Activated CD4-positive, alpha-beta T cell treated with anti-CD3 and anti-CD28 coated beads, Interleukin-2, amount 50 U/mL, for 48 hours (primary cell): ENCODE results near the gene PCDHB5.
A peak's percentile ranks its signal among the peaks of the same experiment; 100 is the strongest.
"Not testable (repeated sequence)": the region's sequence is repeated elsewhere in the genome, so short reads cannot be mapped to it uniquely, and the experiment has no call there.

Experiments used
- DNase-seq, 2 experiments: peaks; one replicate each; pipeline ENCODE4 v3.0.0-alpha.2; 2020

PCDHB5 gene

DNA sequence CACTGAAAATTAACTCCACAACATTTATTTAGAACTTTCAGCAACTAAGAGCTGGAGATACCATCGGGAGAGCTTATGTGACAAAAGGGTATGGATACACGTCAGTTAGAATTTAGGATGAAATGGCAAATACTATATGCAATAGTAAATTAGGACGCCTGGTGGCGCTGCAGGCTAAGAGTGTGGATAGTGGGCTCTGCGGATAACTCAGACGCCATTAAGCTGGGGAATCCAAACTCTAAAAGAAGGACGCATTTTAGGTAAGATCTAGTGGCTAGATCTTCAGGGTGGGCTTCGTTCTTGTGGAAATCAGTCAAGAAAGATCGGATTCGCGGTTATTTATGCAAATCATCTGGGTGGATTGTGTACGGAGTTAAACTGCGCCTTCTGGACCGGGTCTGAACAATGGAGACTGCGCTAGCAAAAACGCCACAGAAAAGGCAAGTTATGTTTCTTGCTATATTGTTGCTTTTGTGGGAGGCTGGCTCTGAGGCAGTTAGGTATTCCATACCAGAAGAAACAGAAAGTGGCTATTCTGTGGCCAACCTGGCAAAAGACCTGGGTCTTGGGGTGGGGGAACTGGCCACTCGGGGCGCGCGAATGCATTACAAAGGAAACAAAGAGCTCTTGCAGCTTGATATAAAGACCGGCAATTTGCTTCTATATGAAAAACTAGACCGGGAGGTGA lies at the start of gene PCDHB5:
TSS of gene PCDHB5 (plus strand) at position 177 of the 688 bp plus-strand sequence. CDS start at position 406, 229 bp downstream.
- no peak for DNase-seq

DNA sequence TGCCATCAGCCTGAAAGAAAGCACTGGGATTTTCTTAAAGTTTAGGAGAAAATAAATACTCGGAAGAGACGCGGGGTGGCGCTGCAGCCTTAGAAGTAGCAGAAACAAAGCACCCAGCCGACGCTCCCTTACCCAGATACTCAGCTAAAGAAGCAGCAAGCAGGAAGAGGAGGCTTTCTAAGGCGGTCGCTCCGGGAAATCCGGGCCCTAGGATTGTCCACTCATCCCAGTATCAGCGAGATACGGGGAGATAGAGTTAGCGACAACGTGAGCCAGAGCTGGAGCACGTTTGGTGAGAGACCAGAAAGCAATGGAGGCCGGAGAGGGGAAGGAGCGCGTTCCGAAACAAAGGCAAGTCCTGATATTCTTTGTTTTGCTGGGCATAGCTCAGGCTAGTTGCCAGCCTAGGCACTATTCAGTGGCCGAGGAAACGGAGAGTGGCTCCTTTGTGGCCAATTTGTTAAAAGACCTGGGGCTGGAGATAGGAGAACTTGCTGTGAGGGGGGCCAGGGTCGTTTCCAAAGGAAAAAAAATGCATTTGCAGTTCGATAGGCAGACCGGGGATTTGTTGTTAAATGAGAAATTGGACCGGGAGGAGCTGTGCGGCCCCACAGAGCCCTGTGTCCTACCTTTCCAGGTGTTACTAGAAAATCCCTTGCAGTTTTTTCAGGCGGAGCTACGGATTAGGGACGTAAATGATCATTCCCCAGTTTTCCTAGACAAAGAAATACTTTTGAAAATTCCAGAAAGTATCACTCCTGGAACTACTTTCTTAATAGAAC lies 40.3 kb upstream of the PCDHB5 start, which contains the start of gene PCDHB2:
TSS of gene PCDHB2 (plus strand) at position 135 of the 782 bp plus-strand sequence. CDS start at position 311, 176 bp downstream.
- no peak for DNase-seq

DNA sequence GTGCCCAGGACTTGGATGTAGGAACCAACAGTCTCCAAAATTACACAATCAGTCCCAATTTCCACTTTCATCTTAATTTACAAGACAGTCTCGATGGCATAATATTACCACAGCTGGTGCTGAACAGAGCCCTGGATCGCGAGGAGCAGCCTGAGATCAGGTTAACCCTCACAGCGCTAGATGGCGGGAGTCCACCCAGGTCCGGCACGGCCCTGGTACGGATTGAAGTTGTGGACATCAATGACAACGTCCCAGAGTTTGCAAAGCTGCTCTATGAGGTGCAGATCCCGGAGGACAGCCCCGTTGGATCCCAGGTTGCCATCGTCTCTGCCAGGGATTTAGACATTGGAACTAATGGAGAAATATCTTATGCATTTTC lies 39.8 kb upstream of the PCDHB5 start:
- no peak for DNase-seq

DNA sequence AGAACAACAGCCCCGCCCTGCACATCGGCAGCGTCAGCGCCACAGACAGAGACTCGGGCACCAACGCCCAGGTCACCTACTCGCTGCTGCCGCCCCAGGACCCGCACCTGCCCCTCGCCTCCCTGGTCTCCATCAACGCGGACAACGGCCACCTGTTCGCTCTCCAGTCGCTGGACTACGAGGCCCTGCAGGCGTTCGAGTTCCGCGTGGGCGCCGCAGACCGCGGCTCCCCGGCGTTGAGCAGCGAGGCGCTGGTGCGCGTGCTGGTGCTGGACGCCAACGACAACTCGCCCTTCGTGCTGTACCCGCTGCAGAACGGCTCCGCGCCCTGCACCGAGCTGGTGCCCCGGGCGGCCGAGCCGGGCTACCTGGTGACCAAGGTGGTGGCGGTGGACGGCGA lies 38.8 kb upstream of the PCDHB5 start:
- not testable (repeated sequence) for DNase-seq

DNA sequence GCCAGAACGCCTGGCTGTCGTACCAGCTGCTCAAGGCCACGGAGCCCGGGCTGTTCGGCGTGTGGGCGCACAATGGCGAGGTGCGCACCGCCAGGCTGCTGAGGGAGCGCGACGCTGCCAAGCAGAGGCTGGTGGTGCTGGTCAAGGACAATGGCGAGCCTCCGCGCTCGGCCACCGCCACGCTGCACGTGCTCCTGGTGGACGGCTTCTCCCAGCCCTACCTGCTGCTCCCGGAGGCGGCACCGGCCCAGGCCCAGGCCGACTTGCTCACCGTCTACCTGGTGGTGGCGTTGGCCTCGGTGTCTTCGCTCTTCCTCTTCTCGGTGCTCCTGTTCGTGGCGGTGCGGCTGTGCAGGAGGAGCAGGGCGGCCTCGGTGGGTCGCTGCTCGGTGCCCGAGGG lies 38.4 kb upstream of the PCDHB5 start:
- not testable (repeated sequence) for DNase-seq

DNA sequence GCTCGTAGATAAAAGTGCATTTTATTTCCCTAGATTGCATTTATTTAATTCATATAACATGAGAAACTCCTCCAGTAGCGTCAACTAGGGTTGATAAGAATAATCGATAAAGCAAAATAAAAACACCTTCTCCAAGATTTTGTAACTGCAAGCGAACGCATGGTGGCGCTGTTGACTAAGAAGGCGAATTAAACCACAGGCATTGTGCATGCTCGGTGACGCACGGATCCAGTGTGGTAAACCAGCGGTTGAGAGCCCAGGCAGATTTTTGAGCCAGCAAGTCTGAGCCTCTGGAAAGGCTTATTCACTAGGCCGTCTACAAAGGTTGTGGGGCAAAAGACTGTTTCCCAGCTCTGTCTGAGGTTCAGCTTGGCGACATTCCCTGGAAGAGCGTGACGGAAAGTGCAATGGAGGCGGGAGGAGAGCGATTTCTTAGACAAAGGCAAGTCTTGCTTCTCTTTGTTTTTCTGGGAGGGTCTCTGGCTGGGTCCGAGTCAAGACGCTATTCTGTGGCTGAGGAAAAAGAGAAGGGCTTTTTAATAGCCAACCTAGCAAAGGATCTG lies 34.7 kb upstream of the PCDHB5 start, which contains the start of gene PCDHB3:
TSS of gene PCDHB3 (plus strand) at position 231 of the 563 bp plus-strand sequence. CDS start at position 408, 177 bp downstream.
- DNase-seq, result peak; percentile 37 to 55

DNA sequence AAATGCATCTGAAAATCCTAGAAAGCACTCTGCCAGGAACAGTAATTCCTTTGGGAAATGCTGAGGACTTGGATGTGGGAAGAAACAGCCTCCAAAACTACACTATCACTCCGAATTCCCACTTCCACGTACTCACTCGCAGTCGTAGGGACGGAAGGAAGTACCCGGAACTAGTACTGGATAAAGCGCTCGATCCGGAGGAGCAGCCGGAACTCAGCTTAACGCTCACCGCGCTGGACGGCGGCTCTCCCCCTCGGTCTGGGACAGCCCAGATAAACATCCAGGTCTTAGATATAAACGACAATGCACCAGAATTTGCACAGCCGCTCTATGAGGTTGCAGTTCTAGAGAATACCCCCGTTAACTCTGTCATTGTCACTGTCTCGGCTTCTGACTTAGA lies 33.9 kb upstream of the PCDHB5 start:
- DNase-seq, result no peak

DNA sequence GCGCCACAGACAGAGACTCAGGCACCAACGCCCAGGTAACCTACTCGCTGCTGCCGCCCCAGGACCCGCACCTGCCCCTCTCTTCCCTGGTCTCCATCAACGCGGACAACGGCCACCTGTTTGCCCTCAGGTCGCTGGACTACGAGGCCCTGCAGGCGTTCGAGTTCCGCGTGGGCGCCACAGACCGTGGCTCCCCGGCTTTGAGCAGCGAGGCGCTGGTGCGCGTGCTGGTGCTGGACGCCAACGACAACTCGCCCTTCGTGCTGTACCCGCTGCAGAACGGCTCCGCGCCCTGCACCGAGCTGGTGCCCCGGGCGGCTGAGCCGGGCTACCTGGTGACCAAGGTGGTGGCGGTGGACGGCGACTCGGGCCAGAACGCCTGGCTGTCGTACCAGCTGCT lies 32.9 kb upstream of the PCDHB5 start:
- not testable (repeated sequence) for DNase-seq

DNA sequence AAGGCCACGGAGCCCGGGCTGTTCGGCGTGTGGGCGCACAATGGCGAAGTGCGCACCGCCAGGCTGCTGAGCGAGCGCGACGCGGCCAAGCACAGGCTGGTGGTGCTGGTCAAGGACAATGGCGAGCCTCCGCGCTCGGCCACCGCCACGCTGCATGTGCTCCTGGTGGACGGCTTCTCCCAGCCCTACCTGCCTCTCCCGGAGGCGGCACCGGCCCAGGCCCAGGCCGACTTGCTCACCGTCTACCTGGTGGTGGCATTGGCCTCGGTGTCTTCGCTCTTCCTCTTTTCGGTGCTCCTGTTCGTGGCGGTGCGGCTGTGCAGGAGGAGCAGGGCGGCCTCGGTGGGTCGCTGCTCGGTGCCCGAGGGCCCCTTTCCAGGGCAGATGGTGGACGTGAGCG lies 32.5 kb upstream of the PCDHB5 start:
- DNase-seq, result not testable (repeated sequence)

DNA sequence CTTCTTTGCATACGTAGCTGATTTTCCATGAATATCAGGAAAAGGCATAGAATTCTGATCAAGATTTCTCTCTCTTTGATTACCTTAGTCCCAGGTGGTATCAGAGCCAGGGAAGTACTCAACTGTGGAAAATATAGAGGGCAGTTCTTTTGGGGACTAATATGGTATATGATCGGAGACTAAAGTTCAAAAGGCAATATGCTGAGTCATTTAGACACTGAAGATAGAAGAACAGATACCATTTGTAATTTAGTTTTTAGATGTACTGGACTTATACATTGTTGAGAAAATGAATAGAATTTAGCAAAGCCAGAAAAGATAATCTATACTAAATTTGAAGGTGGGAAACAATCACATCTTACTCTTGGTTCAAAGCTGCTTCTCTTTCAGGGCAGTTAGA lies 29.7 kb upstream of the PCDHB5 start:
- DNase-seq, result no peak

DNA sequence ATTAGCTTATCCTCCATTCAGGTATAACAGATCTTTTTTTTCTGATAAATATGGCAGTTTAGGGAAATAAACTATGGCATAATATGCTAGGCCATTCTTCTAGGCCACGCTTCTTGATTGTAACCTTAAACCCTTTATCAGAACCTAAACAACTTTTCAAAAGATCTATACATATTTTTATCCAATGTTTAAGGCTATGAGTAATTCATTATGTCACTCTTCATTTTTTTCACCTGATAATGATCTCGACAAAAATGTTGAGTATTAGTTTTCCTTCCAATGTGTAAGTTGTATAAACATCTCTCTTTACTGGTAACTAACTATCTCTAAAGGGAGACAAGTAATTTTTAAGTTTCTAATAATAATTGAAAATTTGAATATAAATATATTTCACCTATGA lies 15.8 kb upstream of the PCDHB5 start:
- no peak for DNase-seq

DNA sequence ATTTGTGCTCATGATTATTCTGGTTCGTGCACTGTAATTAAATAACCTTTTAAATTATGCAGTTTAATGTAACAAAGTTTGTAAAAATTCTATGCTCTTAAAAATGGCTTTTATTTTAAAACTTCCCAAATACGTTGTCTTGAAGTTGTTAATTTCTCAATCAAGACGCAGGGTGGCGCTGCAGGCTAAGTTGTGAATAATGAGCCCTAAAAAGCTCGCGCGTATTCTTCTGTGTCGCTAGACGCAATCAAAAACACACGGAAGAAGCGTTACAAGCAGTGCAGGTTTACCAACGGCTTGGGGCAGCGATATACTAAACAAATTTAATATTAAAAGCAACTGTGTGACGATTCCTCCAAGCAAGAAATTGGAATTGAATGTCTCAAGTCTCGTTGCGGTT lies 13.4 kb upstream of the PCDHB5 start, which contains the start of gene PCDHB4:
TSS of gene PCDHB4 (plus strand) at position 256 of the 400 bp plus-strand sequence. CDS start 181 bp downstream, outside the sequence.
- peak in 1 of 2 experiments; percentile 5 for DNase-seq

DNA sequence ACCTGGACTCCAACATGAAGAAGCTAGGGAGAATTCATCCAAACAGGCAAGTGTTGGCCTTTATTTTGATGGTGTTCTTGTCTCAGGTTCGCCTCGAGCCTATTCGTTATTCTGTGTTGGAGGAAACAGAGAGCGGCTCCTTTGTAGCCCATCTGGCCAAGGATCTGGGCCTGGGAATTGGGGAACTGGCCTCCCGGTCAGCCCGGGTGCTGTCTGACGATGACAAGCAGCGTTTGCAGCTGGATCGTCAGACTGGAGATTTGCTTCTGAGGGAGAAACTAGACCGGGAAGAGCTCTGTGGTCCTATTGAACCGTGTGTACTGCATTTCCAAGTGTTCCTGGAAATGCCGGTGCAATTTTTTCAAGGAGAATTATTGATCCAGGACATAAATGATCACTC lies 13.0 kb upstream of the PCDHB5 start:
- no peak for DNase-seq

DNA sequence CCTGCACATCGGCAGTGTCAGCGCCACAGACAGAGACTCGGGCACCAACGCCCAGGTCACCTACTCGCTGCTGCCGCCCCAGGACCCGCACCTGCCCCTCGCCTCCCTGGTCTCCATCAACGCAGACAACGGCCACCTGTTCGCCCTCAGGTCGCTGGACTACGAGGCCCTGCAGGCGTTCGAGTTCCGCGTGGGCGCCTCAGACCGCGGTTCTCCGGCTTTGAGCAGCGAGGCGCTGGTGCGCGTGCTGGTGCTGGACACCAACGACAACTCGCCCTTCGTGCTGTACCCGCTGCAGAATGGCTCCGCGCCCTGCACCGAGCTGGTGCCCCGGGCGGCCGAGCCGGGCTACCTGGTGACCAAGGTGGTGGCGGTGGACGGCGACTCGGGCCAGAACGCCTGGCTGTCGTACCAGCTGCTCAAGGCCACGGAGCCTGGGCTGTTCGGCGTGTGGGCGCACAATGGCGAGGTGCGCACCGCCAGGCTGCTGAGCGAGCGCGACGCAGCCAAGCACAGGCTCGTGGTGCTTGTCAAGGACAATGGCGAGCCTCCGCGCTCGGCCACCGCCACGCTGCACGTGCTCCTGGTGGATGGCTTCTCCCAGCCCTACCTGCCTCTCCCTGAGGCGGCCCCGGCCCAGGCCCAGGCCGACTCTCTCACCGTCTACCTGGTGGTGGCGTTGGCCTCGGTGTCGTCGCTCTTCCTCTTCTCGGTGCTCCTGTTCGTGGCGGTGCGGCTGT lies 11.4 kb upstream of the PCDHB5 start:
- not testable (repeated sequence) for DNase-seq

DNA sequence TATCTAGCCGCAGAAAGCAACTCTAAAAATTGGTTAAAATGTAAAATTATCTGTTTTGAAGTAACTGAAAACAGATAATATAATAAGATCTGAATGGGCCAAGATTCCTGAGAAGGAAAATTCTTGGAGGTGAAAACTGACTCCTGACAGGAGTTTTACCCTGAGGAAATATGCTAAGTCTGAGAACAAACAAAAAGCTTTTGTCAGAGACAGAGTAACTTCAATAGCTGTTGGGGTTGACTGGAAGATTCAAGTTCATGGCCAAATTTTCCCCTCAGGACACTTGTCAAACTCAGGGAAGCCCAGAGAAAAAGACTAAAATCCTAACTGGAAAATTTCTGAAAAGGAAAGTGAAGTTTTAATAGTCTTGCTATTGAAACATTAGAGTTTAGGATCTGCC lies 7.7 kb upstream of the PCDHB5 start:
- DNase-seq, result no peak

DNA sequence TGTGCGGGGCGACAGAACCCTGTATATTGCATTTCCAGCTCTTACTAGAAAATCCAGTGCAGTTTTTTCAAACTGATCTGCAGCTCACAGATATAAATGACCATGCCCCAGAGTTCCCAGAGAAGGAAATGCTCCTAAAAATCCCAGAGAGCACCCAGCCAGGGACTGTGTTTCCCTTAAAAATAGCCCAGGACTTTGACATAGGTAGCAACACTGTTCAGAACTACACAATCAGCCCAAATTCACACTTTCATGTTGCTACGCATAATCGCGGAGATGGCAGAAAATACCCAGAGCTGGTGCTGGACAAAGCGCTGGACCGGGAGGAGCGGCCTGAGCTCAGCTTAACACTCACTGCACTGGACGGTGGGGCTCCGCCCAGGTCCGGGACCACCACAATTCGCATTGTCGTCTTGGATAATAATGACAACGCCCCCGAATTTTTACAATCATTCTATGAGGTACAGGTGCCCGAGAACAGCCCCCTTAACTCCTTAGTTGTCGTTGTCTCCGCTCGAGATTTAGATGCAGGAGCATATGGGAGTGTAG lies 786 bp downstream of the PCDHB5 start:
- no peak for DNase-seq

DNA sequence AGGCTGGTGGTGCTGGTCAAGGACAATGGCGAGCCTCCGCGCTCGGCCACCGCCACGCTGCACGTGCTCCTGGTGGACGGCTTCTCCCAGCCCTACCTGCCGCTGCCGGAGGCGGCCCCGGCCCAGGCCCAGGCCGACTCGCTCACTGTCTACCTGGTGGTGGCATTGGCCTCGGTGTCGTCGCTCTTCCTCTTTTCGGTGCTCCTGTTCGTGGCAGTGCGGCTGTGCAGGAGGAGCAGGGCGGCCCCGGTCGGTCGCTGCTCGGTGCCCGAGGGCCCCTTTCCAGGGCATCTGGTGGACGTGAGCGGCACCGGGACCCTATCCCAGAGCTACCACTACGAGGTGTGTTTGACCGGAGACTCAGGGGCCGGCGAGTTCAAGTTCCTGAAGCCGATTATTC lies 2.3 kb downstream of the PCDHB5 start:
- not testable (repeated sequence) for DNase-seq

DNA sequence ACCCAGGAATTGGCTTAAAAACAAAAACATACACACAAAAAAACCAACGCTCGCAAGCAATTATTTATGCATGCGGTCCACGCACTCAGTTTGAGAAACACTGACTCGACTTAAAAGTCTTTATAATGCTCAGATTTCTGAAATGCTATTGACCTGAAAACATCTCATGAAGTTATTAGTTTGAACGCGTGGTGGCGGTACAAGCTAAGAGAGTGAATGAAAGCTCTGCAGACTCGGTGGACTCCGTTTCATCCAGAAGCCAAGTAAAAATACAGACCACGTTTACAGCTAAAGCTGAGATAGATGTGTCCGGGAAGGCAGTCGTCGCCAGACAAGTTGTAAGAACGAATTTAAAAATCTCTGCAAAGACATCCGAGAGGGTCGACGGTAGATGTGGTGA lies 14.8 kb downstream of the PCDHB5 start, which contains the start of gene PCDHB6:
TSS of gene PCDHB6 (plus strand) at position 246 of the 400 bp plus-strand sequence. CDS start 201 bp downstream, outside the sequence.
- DNase-seq, result peak in 1 of 2 experiments; percentile 9

DNA sequence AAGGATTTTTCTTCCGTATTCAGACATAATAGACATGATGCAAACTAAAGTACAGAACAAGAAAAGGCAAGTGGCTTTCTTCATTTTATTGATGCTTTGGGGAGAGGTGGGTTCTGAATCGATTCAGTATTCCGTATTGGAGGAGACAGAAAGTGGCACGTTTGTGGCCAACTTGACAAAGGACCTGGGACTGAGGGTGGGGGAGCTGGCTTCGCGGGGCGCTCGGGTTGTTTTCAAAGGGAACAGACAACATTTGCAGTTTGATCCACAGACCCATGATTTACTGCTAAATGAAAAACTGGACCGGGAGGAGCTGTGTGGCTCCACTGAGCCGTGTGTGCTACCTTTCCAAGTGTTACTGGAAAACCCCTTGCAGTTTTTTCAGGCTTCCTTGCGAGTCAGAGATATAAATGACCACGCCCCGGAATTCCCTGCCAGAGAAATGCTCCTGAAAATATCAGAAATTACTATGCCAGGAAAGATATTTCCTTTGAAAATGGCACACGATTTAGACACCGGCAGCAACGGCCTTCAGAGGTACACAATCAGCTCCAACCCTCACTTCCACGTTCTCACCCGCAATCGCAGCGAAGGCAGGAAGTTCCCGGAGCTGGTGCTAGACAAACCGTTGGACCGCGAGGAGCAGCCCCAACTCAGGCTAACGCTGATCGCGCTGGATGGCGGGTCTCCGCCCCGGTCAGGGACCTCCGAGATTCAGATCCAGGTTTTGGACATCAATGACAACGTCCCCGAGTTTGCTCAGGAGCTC lies 15.4 kb downstream of the PCDHB5 start:
- no peak for DNase-seq

DNA sequence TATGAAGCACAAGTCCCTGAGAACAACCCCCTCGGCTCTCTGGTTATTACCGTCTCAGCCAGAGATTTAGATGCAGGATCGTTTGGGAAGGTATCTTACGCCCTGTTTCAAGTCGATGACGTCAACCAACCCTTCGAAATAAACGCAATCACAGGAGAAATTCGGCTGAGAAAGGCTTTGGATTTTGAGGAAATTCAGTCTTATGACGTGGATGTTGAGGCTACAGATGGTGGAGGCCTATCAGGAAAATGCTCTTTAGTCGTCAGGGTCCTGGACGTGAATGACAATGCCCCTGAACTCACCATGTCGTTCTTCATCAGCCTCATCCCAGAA lies 16.0 kb downstream of the PCDHB5 start:
- DNase-seq, result no peak

DNA sequence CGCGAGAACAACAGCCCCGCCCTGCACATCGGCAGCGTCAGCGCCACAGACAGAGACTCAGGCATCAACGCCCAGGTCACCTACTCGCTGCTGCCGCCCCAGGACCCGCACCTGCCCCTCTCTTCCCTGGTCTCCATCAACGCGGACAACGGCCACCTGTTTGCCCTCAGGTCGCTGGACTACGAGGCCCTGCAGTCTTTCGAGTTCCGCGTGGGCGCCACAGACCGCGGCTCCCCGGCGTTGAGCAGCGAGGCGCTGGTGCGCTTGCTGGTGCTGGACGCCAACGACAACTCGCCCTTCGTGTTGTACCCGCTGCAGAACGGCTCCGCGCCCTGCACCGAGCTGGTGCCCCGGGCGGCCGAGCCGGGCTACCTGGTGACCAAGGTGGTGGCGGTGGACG lies 16.6 kb downstream of the PCDHB5 start:
- not testable (repeated sequence) for DNase-seq

DNA sequence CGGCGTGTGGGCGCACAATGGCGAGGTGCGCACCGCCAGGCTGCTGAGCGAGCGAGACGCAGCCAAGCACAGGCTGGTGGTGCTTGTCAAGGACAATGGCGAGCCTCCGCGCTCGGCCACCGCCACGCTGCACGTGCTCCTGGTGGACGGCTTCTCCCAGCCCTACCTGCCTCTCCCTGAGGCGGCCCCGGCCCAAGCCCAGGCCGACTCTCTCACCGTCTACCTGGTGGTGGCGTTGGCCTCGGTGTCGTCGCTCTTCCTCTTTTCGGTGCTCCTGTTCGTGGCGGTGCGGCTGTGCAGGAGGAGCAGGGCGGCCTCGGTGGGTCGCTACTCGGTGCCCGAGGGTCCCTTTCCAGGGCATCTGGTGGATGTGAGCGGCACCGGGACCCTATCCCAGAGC lies 17.1 kb downstream of the PCDHB5 start:
- DNase-seq, result not testable (repeated sequence)
